HG02759 (cell line): Measurements from ENCODE around the gene ULBP1.
A peak's percentile ranks its signal among the peaks of the same experiment; 100 is the strongest.
"Not testable (repeated sequence)": the region's sequence is repeated elsewhere in the genome, so short reads cannot be mapped to it uniquely, and the experiment has no call there.

Source experiments
- ATAC-seq: cut with Tn5 transposase; IDR thresholded peaks from one replicate; pipeline ENCODE4 v1.9.1; 2021; ENCODE audit warnings: mild to moderate bottlenecking, moderate library complexity; ENCODE audit not compliant: unreplicated experiment

ULBP1 gene

GRCh38 chr6:149951096-149951495, 12.6 kb upstream of the ULBP1 start:
- no peak for ATAC-seq

GRCh38 chr6:149951626-149952025, 12.1 kb upstream of the ULBP1 start:
- no peak for ATAC-seq

GRCh38 chr6:149953390-149953789, 10.4 kb upstream of the ULBP1 start:
- ATAC-seq = not testable (repeated sequence)

- not testable (repeated sequence) for ATAC-seq
Observed at GRCh38 chr6:149953934-149954327, 9.8 kb upstream of the ULBP1 start.

- not testable (repeated sequence) for ATAC-seq
Observed at GRCh38 chr6:149954328-149954983, 9.3 kb upstream of the ULBP1 start.

DNA sequence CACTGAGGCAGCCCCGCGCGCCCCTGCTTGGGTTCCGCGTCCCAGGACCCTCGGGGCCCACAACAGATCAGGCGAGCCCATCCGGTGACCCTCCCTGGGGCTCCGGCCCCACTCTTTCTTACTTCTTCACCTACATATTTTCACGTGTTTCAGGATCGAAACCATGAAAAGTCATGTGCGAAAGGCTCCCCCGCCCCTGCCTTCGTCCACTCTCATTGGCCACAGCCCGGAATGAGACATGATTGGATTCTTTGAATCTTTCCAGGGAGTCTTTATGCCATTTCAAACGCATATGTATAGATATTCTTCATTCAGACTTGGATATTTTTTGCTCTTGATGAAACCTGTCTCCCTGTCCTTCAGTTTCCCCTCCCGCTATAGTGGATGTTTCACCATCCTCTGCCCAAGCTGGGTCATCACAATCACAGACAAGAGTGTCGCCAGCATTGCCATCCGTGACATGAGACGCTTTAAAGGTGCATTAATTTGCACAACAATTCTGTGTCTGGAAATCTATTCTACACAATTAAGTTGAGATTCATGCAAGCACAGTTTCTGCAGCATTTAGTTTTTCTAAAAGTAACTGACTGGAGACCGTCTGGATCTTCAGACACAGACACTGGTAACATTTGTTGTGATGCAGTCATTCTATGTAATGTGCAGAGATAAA, 8.6 kb upstream of the ULBP1 start:
- ATAC-seq = not testable (repeated sequence)

GRCh38 chr6:149955654-149956317, 8.0 kb upstream of the ULBP1 start:
- ATAC-seq = not testable (repeated sequence)

- not testable (repeated sequence) for ATAC-seq
Observed at GRCh38 chr6:149958124-149958523, 5.6 kb upstream of the ULBP1 start.

DNA sequence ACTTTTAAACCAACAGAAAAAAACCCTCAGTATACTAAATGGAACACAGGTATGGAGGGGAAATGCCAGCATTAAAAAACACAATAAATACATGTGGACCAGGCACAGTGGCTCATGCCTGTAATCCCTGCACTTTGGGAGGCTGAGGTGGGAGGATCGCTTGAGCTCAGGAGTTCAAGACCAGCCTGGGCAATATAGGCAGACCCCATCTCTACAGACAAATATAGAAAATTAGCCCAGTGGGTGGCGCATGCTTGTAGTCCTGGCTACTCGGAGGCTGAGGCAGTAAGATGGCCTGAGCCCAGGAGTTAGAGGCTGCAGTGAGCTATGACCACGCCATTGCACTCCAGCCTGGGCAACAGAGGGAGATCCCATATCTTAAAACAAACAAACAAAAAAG, 3.9 kb upstream of the ULBP1 start:
- not testable (repeated sequence) for ATAC-seq

DNA sequence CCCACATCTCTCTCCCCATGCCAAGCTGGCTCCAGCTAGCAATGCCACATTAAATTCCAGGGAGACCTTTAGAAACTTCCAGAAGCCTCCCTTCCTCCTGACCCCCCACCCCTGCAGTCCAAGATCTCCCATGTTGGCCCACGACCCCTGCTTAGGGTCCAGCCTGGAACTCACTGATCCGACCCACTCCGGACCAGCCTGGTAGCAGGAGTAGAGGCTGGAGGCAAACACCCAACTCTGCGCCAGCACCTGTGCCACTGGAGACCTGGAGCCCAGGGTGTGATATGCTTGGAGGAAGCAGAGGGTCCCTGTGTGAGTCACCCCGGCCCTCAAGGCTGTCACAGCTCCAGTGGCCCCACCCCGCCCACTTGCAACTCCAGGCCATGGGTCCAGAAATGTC, 3.3 kb upstream of the ULBP1 start:
- no peak for ATAC-seq

DNA sequence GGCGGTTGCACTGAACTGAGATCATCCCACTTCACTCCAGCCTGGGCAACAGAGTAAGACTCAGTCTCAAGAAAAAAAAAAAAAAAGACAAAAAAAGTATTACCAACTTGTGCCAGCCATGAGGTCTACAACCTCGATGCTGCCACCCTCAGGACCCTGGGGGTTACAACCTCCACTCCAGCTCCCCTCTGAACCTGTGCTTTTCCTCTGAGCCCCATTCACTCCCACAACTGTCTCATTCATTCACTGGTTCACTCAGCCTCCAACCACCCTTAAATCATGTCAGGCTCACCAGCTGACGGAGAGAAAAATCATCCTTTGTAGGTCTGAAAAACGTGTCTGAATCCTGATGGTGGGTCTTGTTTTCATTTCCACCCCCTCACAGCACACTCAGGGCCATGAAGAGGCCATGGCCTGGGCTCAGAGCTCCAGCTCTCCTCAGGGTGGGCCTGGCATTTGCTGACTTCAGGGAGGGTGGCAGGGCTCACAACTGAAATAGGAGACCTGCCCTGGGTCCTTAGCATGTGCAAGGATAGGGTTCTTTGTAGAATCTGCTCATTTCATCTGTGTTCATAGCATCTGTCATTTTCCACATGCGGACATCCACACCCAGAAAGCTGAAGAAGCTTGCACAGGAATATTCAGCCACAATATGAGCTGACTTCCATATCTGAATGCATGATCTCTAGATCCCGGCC, 1.9 kb upstream of the ULBP1 start:
- no peak for ATAC-seq

- ATAC-seq = peak; percentile 36
Observed at GRCh38 chr6:149962461-149963211, 1.1 kb upstream of the ULBP1 start.

DNA sequence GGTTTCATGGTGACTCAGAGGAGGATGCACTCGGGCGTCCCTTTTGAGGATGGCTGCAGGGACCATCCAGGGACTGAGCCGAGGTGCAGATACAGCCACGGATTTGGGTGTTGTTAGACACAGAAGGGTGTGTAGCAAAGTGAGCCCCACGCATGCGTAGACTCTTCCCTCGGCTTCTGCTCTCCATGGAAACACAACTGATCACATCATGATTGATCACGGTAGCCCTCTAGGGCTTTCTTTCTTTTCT, 606 bp upstream of the ULBP1 start:
- ATAC-seq = peak; percentile 30

DNA sequence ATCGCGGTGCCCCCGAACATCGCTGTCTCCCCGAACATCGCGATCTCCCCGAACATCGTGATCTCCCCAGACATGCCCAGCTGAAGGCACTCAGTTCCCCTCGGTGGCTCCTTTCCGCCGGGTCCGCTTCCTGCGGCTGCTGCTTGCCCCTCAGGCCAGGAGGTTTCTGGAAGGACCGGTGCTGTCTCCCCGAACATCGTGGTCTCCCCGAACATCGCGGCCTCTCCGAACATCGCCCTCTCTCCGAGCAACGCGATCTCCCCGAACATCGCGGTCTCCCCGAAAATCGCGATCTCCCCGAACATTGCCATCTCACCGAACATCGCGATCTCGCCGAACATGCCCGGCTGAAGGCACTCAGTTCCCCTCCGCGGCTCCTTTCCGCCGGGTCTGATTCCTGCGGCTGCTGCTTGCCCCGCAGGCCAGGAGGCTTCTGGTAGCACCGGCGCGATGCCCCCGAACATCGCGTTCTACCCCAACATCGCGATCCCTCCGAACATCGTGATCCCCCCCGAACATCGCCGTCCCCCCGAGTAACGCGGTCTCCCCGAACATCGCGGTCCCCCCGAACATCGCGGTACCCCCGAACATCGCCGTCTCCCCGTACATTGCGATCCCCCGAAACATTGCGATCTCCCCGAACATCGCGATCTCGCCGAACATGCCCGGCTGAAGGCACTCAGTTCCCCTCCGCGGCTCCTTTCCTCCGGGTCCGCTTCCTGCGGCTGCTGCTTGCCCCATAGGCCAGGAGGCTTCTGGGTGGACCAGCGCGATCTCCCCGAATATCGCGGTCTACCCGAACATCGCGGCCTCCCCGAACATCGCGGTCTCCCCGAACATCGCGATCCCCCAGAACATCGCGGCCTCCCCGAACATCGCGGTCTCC, 808 bp downstream of the ULBP1 start:
- no peak for ATAC-seq

GRCh38 chr6:149965194-149966020, 1.7 kb downstream of the ULBP1 start:
- ATAC-seq = no peak

DNA sequence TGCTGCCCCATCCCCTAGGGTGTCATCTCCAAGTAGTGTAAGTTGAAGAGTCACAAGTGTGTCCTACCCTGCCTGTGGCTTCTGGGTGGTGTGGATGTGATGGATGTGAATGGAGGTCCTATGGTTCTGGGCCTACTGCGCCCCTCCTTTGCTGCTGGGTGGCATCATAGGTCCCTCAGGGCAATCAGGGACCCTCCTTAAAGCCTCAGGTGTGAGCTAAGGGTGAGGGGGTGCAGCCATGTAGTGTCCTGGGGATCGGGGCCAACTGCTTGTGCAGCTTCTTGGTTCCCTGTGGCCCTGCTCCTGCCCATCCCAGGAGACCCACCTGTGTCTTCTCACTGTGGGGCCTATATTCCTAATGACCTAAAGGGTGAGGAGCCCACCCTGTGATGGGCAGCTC, 2.6 kb downstream of the ULBP1 start:
- not testable (repeated sequence) for ATAC-seq

DNA sequence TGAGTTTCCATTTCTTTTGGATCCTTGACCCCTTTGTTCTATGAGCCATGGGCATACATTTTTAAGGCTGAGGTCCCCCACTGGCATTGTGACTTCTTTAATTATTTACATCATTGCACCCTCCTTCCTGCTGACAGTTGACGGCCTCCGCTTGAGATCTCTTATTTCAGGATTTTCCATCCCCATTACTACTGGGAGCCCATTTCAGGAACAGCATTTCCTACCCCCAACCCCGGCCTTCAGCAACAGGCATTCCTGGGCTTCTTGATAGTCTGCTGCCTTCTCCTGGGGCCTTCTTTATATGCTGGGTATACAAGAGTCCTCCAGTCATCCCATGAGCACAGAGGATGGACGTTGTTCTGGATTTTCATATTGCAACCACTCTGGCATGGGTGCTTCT, 3.8 kb downstream of the ULBP1 start:
- ATAC-seq = no peak

DNA sequence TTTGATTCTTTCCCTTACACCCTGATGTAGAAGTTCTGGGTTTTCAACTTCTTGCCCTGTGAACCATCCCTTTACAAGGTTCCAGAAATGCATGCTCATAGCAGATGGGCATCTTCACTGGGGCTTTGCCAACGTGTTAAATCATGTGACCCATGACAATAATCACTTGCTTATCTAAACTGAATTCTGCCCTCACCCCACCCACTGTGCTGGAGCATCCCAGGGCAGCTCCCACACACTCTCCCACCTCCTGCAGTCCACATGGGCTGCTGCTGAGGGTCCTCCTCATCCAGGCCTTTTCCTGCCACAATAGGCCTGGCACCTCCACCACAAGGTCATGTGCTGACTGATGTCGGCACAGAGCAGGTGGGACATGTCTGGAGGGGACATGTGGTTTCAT, 4.3 kb downstream of the ULBP1 start:
- ATAC-seq = not testable (repeated sequence)

GRCh38 chr6:149968909-149969308, 5.2 kb downstream of the ULBP1 start:
- not testable (repeated sequence) for ATAC-seq
